Brain microvascular endothelial cell (primary cell): ENCODE results near the gene PMVK.

Experiments
- DNase-seq: peaks from one replicate; pipeline ENCODE4 v3.0.0-alpha.2; 2020
- H3K27ac ChIP-seq: fragments of 250-450 bp; sonication (Bioruptor Pico); 2 replicates; pipeline ENCODE4 v1.5.1; 2020; ENCODE audit warnings: mild to moderate bottlenecking, moderate library complexity
- H3K27me3 ChIP-seq: fragments of 250-450 bp; sonication (Bioruptor Pico); replicated peaks from 2 replicates; pipeline ENCODE4 v1.5.1; 2020; ENCODE audit warnings: mild to moderate bottlenecking
- H3K36me3 ChIP-seq: fragments of 250-450 bp; sonication (Bioruptor Pico); replicated peaks from 2 replicates; pipeline ENCODE4 v1.5.1; 2020; ENCODE audit warnings: mild to moderate bottlenecking
- H3K4me3 ChIP-seq: 2 replicates; pipeline ENCODE4 v1.5.1; 2011; ENCODE audit warnings: low read depth, mild to moderate bottlenecking, control low read depth, low read length, moderate library complexity
- CTCF ChIP-seq: IDR thresholded peaks from 2 replicates; pipeline ENCODE4 v1.5.1; 2011; ENCODE audit warnings: low read depth, mild to moderate bottlenecking, moderate library complexity, low read length, control low read depth, inconsistent platforms; ENCODE audit errors: missing control alignments
- in situ Hi-C: cut with HindIII; loops from 2 replicates; pipeline ENCODE4 v1.10.0; 2017; ENCODE audit warnings: low sequenced_read_pairs, low pct_ligation_motif_present

The PMVK gene

GRCh38 chr1:154954541-154954940 lies 18.0 kb upstream of the PMVK start:
- in situ Hi-C loops, result no loop called here
- Histone ChIP-seq H3K36me3 (no peaks in the 10 kb centered on the region), H3K4me3 (no peak overlapping the region), H3K27ac (no peak overlapping the region), H3K27me3 (no peaks in the 10 kb centered on the region)
- no peak for TF ChIP-seq CTCF
- no peak for DNase-seq

- TF ChIP-seq CTCF, result no peak
- Histone ChIP-seq H3K27ac (no peak overlapping the region), H3K36me3 (no peaks in the 10 kb centered on the region), H3K27me3 (no peaks in the 10 kb centered on the region), H3K4me3 (no peak overlapping the region)
- no peak for DNase-seq
- in situ Hi-C loops, result no loop called here
Observed at GRCh38 chr1:154953611-154954038, 17.1 kb upstream of the PMVK start.

- TF ChIP-seq CTCF, result no peak
- Histone ChIP-seq H3K36me3 (no peaks in the 10 kb centered on the region), H3K27me3 (no peaks in the 10 kb centered on the region), H3K27ac (no peak overlapping the region), H3K4me3 (no peak overlapping the region)
- DNase-seq, result no peak
- in situ Hi-C loops, result no loop called here
Observed at GRCh38 chr1:154952664-154953063, 16.1 kb upstream of the PMVK start.

- in situ Hi-C loops, result no loop called here
- TF ChIP-seq CTCF, result no peak
- Histone ChIP-seq H3K27me3 (no peaks in the 10 kb centered on the region), H3K27ac (no peak overlapping the region), H3K36me3 (peaks cover 5% of the 10 kb centered on the region), H3K4me3 (no peak overlapping the region)
- DNase-seq, result no peak
Observed at GRCh38 chr1:154951901-154952657, 15.6 kb upstream of the PMVK start.

GRCh38 chr1:154948079-154948478 lies 11.6 kb upstream of the PMVK start:
- Histone ChIP-seq H3K36me3 (peaks cover 5% of the 10 kb centered on the region), H3K4me3 (no peak overlapping the region), H3K27ac (no peak overlapping the region), H3K27me3 (no peaks in the 10 kb centered on the region)
- in situ Hi-C loops, result no loop called here
- TF ChIP-seq CTCF, result no peak
- DNase-seq, result no peak
